GM12864 (cell line): Measurements from ENCODE around the gene AK3.
"Not testable (repeated sequence)": the region's sequence is repeated elsewhere in the genome, so short reads cannot be mapped to it uniquely, and the experiment has no call there.

Source experiments
- DNase-seq: peaks from one replicate; pipeline ENCODE4 v3.0.0-alpha.2; 2011; ENCODE audit warnings: low read depth
- H3K4me3 ChIP-seq: 2 replicates; pipeline ENCODE4 v1.5.1; 2011; ENCODE audit warnings: mild to moderate bottlenecking, low read depth, low read length, control low read depth
- TF ChIP-seq, protein P1 (sequence below): IDR thresholded peaks from 2 replicates; pipeline ENCODE4 v1.5.1; 2011; ENCODE audit warnings: low read depth, mild to moderate bottlenecking, moderate library complexity, low read length, control low read depth, inconsistent platforms; ENCODE audit errors: missing control alignments

The AK3 gene

GRCh38 chr9:4740638-4741364, at the start of gene AK3:
AK3 (minus strand) TSS chr9:4741202; CDS start chr9:4741087, 115 bp downstream.
- H3K4me3 ChIP-seq, result peak within 1 kb of the TSS; percentile 98
- TF ChIP-seq, protein P1, sequence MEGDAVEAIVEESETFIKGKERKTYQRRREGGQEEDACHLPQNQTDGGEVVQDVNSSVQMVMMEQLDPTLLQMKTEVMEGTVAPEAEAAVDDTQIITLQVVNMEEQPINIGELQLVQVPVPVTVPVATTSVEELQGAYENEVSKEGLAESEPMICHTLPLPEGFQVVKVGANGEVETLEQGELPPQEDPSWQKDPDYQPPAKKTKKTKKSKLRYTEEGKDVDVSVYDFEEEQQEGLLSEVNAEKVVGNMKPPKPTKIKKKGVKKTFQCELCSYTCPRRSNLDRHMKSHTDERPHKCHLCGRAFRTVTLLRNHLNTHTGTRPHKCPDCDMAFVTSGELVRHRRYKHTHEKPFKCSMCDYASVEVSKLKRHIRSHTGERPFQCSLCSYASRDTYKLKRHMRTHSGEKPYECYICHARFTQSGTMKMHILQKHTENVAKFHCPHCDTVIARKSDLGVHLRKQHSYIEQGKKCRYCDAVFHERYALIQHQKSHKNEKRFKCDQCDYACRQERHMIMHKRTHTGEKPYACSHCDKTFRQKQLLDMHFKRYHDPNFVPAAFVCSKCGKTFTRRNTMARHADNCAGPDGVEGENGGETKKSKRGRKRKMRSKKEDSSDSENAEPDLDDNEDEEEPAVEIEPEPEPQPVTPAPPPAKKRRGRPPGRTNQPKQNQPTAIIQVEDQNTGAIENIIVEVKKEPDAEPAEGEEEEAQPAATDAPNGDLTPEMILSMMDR, result no peak

DNA sequence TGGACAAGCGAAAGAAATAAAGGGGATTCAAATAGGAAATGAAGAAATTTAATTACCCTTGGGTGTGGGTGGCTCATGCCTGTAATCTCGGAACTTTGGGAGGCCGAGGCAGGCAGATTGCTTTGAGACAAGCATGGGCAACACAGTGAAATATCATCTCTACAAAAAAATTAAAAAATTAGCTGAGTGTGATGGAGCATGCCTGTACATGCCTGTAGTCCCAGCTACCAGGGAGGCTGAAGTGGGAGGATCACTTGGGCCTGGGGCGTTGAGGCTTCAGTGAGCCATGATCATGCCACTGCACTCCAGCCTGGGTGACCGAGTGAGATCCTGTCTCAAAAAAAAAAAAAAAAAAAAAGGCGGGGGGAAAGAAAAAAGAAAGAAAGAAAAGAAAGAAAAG, 47.7 kb upstream of the AK3 start:
- H3K4me3 ChIP-seq, result no peak overlapping the region
- TF ChIP-seq, protein P1, result no peak
- DNase-seq, result no peak

More at GRCh38 chr9:4740638-4741364, at the start of gene AK3:
- peak; percentile 67 for DNase-seq

DNA sequence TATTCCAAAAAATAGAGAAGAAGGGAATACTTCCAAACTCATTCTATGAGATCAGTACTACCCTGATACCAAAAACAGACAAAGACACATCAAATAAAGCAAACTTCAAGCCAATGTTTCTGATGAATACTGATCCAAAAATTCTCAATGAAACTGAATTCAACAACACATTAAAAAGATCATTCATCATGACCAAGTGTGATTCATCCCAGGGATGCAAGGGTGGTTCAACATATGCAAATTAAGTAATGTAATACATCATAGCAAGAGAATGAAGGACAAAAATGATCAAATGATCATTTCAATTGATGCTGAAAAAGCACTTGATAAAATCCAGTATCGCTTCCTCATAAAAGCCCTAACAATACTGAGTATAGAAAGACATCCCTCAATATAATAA, 46.9 kb upstream of the AK3 start:
- H3K4me3 ChIP-seq, result no peak overlapping the region
- TF ChIP-seq, protein P1, result no peak
- no peak for DNase-seq

- no peak for DNase-seq
- no peak overlapping the region for H3K4me3 ChIP-seq
- TF ChIP-seq, protein P1, result no peak
Observed at GRCh38 chr9:4786599-4786998, 45.6 kb upstream of the AK3 start.

DNA sequence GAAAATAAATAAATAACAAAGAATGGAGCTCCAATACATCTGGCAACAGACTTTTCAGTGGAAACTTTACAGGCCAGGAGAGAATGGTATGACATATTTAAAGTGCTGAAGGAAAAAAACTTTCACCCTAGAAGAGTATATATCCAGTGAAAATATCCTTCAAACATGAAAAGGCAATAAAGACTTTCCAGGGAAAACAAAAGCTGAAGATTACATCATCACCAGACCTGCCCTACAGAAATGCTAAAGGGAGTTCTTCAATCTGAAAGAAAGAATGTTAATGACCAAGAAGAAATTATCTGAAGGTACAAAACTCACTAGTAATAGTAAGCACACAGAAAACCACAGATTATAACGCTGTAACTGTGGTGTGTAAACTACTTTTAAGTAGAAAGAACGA, 43.4 kb upstream of the AK3 start:
- no peak overlapping the region for H3K4me3 ChIP-seq
- DNase-seq, result no peak
- TF ChIP-seq, protein P1, result no peak

DNA sequence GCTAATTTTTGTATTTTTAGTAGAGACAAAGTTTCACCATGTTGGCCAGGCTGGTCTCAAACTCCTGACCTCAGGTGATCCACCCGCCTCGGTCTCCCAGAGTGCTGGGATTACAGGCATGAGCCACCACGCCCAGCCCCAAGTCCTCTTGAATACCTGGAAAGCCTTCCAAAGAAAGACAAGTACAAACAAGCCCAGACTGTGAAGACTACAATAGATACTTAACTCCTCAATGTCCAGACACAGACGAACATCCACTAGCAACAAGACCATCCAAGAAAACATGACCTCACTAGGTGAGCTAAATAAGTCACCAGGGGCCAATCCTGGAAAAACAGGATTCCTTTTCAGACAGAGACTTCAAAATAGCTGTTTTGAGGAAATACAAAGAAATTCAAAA, 42.2 kb upstream of the AK3 start:
- not testable (repeated sequence) for H3K4me3 ChIP-seq, DNase-seq

GRCh38 chr9:4781408-4781807, 40.4 kb upstream of the AK3 start:
- TF ChIP-seq, protein P1, result no peak
- H3K4me3 ChIP-seq, result no peak overlapping the region
- DNase-seq, result no peak
